ENCODE data around the gene IL12RB1.

Gene IL12RB1

DNA sequence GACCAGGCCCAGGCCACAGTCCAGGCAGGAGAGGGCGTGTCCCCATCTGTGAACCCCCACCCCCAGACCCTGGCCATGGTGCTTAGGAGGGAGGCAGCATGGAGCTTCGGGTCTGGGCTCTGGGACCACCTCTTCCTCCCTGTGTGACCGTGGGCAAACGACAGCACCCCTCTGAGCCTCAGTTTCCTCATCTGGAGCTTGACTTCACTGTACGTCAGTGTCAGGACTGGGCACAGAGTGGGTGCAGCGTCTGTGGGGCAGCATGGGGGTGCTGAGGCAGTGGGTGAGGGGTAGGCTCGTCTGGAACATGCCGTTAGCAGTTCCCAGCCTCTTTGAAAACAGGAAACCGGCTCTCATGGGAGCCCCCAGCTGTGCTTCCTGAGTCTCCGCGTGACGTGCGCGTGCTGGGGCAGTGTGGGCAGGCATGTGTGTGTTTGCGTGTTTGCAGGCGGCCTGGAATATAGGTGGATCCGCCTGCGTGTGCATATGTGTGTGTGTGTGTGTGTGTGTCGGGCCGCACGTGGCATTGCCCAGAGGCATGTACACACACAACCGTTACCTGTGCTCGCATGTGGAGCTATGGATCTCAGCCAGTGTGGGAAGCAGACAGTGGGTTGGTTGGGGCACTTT, 63.0 kb downstream of the IL12RB1 start:
- H3K9me3 Mint-ChIP-seq = no peaks in the 10 kb centered on the region
- no peaks in the 10 kb centered on the region for H3K27me3 Mint-ChIP-seq
- H3K36me3 Mint-ChIP-seq (ENCODE audit: low read depth) = peaks cover 4% of the 10 kb centered on the region
- peak overlapping the region; percentile 70 for H3K4me3 Mint-ChIP-seq
- peak overlapping the region; percentile 92 for H3K27ac Mint-ChIP-seq
- peaks cover 59% of the 10 kb centered on the region for H3K4me1 Mint-ChIP-seq (ENCODE audit: low read depth)

DNA sequence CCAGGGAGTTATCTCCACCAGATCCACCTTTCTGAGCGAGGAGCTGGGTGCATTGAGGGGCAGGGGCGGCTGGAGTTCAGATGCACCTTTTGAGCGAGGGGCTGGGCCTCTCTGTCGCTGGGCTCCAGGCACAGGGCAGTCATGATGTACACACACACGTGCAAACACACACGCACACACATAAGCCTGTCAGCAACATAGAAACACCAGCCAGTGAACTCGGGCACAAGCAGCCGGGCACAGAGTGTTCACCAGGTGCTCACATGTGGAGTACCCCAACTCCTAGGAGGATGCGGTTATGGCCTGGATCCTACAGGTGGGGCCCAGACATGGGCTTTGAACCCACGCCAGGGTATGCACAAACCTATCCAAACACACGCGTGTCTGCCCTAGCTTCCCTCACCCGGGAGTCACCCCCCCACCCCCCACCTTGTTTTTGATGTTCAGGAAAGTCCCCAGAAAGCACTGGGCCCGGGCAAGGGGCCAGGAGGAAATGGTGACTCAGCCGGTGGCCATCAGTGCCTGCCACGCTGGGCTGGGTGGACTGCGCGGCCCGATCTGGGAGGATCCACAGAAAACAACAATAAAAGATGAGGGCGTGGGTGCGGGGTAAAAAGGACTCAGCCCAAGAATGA, 65.5 kb downstream of the IL12RB1 start:
- no peaks in the 10 kb centered on the region for H3K27me3 Mint-ChIP-seq
- H3K27ac Mint-ChIP-seq = peak overlapping the region; percentile 94
- no peaks in the 10 kb centered on the region for H3K9me3 Mint-ChIP-seq
- peaks cover 71% of the 10 kb centered on the region for H3K4me1 Mint-ChIP-seq (ENCODE audit: low read depth)
- peak overlapping the region; percentile 71 for H3K4me3 Mint-ChIP-seq
- peaks cover 4% of the 10 kb centered on the region for H3K36me3 Mint-ChIP-seq (ENCODE audit: low read depth)

DNA sequence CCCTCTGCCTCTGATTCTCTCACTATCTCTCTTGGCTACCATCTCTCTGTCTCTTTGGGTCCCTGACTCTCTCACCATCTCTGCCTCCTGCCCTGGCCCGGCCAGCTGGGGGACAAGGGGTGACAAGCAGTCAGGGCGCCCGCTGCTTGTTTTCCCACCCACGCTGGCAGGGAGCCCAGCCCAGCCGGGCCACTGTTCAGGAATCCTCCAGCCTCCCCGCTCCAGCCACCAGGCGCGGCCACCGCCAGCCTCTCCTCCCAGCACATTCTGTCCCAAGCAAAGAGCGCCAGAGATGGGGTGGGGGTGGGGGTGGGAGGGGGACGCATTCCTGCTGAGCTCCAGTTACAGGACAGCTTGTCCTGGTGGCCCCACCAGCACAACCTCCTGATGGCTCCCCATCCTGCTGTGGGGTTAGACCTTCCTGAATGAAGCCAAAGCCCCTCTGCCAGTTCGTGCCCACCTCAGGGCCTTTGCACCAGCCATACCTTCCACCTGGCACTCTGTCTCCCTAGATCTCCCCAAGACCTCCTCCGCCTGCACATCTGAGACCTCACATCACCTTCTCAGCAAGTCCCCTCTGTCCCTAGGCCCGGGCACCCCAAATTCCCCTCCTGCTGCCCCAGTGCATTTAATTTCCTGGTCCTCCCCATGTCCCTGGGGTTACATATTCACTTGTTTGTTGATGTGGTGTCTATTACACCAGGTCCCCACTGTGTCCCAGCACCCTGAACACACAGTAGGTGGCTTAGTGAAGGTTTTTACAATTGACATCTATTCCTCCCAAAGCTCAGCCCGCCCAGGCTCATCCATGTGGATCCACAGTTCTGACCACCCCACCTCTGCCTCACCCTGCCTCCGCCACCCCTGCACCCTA, 66.3 kb downstream of the IL12RB1 start:
- Mint-ChIP-seq H3K36me3 (ENCODE audit: low read depth) (peaks cover 8% of the 10 kb centered on the region), H3K27ac (peak overlapping the region; percentile 94), H3K4me1 (ENCODE audit: low read depth) (peaks cover 72% of the 10 kb centered on the region), H3K27me3 (no peaks in the 10 kb centered on the region), H3K4me3 (peak overlapping the region; percentile 71), H3K9me3 (no peaks in the 10 kb centered on the region)

DNA sequence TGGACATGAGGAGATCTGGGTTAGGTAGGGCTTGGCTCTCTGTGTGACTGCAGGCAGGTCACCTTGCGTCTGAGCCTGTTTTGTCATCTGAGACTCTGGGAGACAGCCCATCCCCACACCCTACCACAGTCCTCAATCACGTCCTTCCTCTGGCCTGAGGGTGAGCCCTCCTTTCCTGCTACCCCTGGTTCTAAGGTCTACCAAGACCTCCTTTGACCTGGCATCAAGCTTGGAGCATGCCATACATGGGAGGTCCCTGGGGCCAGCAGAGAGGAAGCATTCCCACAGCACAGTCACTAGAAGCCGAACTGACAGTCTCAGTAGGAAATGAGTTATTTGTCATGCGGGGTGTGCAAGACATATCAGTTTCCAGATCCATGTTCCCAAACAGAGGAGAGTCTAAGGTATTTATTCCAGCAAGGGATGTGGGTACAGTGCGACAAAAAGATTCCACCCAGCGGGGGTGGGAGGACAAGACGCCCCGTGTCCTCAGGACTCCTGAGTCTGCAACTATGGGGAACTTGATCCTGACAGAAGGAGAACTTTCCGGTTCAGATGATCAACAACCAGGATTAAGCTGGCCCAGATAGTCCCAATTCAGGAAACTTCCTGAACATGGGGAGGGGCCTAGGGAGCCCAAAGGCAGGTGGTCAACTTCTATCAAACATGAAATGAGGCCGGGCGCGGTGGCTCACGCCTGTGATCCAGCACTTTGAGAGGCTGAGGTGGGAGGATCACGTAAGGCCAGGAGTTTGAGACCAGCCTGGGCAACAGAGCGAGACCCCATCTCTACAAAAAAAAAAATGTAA, 69.3 kb downstream of the IL12RB1 start:
- Mint-ChIP-seq H3K27ac (no peak overlapping the region), H3K4me1 (ENCODE audit: low read depth) (peaks cover 81% of the 10 kb centered on the region), H3K36me3 (ENCODE audit: low read depth) (peaks cover 29% of the 10 kb centered on the region), H3K4me3 (no peak overlapping the region), H3K9me3 (no peaks in the 10 kb centered on the region), H3K27me3 (no peaks in the 10 kb centered on the region)

DNA sequence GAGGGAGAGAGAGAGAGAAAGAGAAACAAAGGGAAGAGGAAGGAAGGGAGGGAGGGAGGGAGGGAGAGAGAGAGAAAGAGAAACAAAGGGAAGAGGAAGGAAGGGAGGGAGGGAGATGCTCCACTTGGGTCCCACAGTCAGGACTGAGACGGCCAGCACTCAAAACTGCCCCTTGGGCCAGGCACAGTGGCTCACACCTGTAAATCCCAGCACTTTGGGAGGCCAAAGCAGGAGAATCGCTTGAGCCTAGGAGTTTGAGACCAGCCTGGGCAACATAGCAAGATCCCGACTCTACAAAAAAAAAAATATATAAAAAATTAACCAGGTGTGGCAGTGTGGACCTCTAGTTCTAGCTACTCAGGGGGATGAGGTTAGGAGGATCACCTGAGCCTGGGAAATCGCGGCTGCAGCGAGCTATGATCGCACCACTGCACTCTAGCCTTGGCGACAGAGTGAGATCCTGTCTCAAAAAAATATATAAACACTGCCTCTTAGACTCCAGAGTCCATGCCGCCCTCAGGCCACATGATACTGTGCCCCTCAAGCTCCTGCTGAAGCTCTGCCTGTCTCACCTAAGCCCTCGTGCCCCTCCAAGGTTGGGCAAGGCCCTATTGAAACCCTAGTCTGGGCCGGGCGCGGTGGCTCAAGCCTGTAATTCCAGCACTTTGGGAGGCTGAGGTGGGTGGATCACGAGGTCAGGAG, 70.4 kb downstream of the IL12RB1 start:
- Mint-ChIP-seq H3K27me3 (no peaks in the 10 kb centered on the region), H3K9me3 (no peaks in the 10 kb centered on the region), H3K27ac (peak overlapping the region; percentile 11), H3K4me1 (ENCODE audit: low read depth) (peaks cover 69% of the 10 kb centered on the region), H3K36me3 (ENCODE audit: low read depth) (peaks cover 28% of the 10 kb centered on the region), H3K4me3 (no peak overlapping the region)

DNA sequence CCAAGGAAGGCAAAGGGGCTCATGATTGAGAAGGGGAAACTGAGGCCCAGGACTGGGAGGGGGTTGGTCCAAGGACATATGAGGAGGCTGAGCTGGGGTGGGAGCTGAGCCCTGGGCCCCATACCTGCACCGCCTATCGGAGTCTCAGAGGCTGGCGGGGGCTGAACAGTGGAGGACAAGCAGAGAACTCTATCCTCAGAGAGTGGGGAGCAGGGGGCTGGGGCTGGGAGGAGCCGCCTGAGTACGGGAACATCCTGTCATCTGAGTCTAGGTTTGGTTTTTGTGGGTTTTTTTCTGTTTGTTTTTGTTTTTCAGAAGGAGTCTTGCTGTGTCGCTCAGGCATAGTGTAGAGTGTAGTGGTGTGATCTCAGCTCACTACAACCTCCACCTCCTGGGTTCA, 72.5 kb downstream of the IL12RB1 start:
- peak overlapping the region; percentile 62 for H3K27ac Mint-ChIP-seq
- no peak overlapping the region for H3K4me3 Mint-ChIP-seq
- no peaks in the 10 kb centered on the region for H3K9me3 Mint-ChIP-seq
- peaks cover 63% of the 10 kb centered on the region for H3K4me1 Mint-ChIP-seq (ENCODE audit: low read depth)
- H3K36me3 Mint-ChIP-seq (ENCODE audit: low read depth) = peaks cover 37% of the 10 kb centered on the region
- no peaks in the 10 kb centered on the region for H3K27me3 Mint-ChIP-seq

DNA sequence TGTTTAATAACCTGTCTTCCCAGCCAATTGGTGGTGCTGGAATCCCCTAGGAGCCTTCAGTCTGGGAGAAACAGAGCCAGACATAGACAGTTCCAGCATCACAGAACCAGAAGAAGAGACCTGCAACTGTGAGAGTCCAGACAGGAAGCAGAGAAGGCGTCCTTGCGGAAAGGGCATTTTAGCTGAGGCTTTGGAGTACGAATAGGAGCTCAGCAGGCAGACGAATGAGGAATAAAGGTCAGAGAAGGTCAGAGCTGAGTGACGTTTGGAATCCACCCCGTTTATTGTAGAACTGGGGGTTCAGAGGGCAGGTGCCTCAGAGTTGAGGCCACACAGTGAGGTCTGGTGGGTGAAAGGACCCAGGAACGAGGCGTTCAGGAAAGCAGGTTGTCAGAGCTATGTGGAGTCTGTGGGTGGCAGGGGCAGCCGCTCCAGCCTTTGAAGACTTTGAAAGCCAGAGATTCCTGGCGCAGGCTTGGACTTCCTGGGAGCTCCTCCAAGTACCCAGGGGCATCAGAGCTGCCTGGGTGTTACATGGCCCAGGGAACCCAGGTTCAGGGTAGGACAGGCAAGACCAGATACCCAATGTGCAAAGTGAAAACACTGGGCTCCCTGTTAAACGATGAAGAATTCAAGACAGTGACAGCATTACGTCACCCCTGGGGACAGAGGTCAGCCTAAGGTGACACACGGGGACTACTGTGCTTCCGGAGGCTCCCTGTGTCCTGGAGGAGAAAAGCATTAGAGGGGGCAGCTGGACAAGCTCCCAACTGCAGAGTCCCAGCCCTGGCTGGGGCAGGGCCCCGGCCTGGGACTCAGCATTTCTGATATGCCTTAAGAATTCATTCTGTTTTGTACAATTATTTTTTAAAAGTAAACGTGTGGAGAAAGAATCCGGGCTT, 73.3 kb downstream of the IL12RB1 start:
- peak overlapping the region; percentile 8 for H3K4me3 Mint-ChIP-seq
- H3K4me1 Mint-ChIP-seq (ENCODE audit: low read depth) = peaks cover 66% of the 10 kb centered on the region
- no peaks in the 10 kb centered on the region for H3K9me3 Mint-ChIP-seq
- H3K27me3 Mint-ChIP-seq = no peaks in the 10 kb centered on the region
- peaks cover 37% of the 10 kb centered on the region for H3K36me3 Mint-ChIP-seq (ENCODE audit: low read depth)
- no peak overlapping the region for H3K27ac Mint-ChIP-seq

DNA sequence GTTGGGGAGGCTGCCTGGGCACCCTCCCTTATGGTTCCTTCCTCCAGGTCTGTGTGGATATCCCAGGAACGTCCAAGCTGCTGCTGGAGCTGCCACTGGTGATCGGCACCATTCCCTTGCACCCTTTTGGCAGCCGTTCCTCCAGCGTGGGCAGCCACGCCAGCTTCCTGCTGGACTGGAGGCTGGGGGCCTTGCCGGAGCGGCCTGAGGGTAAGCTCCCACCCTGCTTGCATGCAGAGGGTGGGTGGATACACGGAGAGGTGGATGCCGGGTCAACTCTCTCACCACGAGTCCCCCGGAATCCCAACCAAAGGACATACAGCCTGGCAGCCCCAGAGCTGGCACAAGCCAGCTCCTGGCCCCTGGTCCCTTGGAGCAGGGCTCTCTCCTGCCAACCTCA, 76.6 kb downstream of the IL12RB1 start:
- H3K4me3 Mint-ChIP-seq = no peak overlapping the region
- no peaks in the 10 kb centered on the region for H3K27me3 Mint-ChIP-seq
- H3K9me3 Mint-ChIP-seq = no peaks in the 10 kb centered on the region
- peaks cover 58% of the 10 kb centered on the region for H3K4me1 Mint-ChIP-seq (ENCODE audit: low read depth)
- peaks cover 36% of the 10 kb centered on the region for H3K36me3 Mint-ChIP-seq (ENCODE audit: low read depth)
- H3K27ac Mint-ChIP-seq = no peak overlapping the region

DNA sequence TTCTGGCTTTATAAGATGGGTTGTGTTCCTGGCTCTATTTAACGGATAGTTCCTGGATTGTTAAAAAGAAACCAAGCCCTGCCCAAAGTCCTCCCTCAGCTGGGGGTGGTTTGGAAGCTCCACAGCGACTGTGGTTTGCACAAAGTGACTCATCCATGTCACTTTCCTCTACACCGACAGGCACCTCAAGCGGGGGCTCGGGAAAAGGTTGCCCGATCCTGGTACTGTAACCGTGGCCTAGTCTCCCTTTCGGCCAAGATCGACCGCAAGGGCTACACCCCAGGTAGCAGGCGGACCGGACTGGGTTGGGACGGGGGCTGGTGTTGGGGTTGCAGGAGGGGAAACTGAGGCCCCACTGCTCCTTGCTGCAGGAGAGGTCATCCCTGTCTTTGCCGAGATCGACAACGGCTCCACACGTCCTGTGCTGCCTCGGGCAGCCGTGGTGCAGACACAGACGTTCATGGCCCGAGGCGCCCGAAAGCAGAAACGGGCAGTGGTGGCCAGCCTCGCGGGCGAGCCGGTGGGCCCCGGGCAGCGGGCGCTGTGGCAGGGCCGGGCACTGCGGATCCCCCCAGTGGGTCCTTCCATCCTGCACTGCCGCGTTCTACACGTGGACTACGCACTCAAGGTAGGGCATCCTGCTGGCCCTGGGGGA, 77.2 kb downstream of the IL12RB1 start:
- Mint-ChIP-seq H3K36me3 (ENCODE audit: low read depth) (peaks cover 33% of the 10 kb centered on the region), H3K27me3 (no peaks in the 10 kb centered on the region), H3K9me3 (no peaks in the 10 kb centered on the region), H3K27ac (peak overlapping the region; percentile 78), H3K4me3 (peak overlapping the region; percentile 84), H3K4me1 (ENCODE audit: low read depth) (peaks cover 52% of the 10 kb centered on the region)
